ENCODE results near the gene OR9Q2.

OR9Q2 gene, protein sequence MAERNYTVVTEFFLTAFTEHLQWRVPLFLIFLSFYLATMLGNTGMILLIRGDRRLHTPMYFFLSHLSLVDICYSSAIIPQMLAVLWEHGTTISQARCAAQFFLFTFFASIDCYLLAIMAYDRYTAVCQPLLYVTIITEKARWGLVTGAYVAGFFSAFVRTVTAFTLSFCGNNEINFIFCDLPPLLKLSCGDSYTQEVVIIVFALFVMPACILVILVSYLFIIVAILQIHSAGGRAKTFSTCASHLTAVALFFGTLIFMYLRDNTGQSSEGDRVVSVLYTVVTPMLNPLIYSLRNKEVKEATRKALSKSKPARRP

DNA sequence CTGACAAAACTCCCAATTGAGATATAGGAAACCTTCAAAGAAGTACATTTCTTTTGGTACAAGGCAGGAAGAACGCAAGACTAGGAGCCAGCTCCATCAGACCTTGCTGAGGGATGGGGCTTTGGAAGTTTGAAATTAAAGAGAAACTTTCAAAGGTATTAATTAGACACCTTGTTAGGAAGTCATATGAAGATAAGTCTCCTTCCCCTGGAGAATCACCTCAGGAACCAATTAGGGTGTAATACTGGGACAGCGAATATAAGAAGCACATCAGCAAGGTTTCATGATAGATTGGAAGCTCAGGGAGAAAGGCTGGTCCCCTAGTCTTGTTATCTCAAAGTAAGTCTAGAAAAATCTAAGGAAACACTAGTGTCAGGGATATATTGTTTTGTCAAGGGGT is at the start of gene OR9Q2:
Gene OR9Q2, plus strand, starts transcription at position 301 of the 400 bp plus-strand sequence. CDS start 1,421 bp downstream, outside the sequence.
- no peaks in the 10 kb centered on the region for H3K9me3 ChIP-seq (ENCODE audit: control insufficient read depth, low read length)
- H3K36me3 ChIP-seq (ENCODE audit: control insufficient read depth, insufficient read depth, low read length) = no peaks in the 10 kb centered on the region
- H3K79me2 ChIP-seq = no peaks in the 10 kb centered on the region
- H3K4me2 ChIP-seq (ENCODE audit: low read length) = no peak within 1 kb of the TSS
- H3K9ac ChIP-seq = no peak within 1 kb of the TSS
- no peak within 1 kb of the TSS for H3K4me3 ChIP-seq (ENCODE audit: low read depth, low read length)
- H3K27me3 ChIP-seq (ENCODE audit: control insufficient read depth, insufficient read depth, low read length) = no peaks in the 10 kb centered on the region
- no peak within 1 kb of the TSS for H2AFZ ChIP-seq
- TF ChIP-seq, protein P1, sequence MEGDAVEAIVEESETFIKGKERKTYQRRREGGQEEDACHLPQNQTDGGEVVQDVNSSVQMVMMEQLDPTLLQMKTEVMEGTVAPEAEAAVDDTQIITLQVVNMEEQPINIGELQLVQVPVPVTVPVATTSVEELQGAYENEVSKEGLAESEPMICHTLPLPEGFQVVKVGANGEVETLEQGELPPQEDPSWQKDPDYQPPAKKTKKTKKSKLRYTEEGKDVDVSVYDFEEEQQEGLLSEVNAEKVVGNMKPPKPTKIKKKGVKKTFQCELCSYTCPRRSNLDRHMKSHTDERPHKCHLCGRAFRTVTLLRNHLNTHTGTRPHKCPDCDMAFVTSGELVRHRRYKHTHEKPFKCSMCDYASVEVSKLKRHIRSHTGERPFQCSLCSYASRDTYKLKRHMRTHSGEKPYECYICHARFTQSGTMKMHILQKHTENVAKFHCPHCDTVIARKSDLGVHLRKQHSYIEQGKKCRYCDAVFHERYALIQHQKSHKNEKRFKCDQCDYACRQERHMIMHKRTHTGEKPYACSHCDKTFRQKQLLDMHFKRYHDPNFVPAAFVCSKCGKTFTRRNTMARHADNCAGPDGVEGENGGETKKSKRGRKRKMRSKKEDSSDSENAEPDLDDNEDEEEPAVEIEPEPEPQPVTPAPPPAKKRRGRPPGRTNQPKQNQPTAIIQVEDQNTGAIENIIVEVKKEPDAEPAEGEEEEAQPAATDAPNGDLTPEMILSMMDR (IDR thresholded peaks at IDR 0.05) = no peak
- no peaks in the 10 kb centered on the region for H3K4me1 ChIP-seq
- H3K27ac ChIP-seq = no peak within 1 kb of the TSS

DNA sequence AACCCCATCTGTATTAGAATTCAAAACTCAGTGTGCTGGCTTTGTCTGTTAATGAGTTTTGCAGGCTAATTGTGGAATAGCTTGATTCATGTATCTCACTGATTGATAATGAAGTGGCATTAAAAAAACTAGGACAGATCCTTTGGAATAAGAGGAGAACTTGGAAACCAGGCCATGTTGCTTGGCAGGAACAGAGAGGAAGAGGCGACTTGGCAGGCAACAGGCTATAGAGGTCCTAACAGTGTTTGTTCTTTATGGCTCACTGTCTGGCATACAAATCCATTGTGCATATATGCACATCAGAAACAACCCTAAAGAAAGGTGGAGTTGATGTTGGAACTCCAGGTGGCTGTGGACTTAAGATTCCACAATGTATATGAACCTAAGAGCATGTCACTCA is 46.1 kb upstream of the OR9Q2 start:
- Histone ChIP-seq H3K4me3 (ENCODE audit: low read depth, low read length) (no peak overlapping the region), H3K4me1 (no peaks in the 10 kb centered on the region), H3K9me3 (ENCODE audit: control insufficient read depth, low read length) (no peaks in the 10 kb centered on the region), H3K36me3 (ENCODE audit: control insufficient read depth, insufficient read depth, low read length) (no peaks in the 10 kb centered on the region), H3K9ac (no peak overlapping the region), H2AFZ (no peak overlapping the region), H3K4me2 (ENCODE audit: low read length) (no peak overlapping the region), H3K27me3 (ENCODE audit: control insufficient read depth, insufficient read depth, low read length) (no peaks in the 10 kb centered on the region), H3K27ac (no peak overlapping the region), H3K79me2 (no peaks in the 10 kb centered on the region)
- TF ChIP-seq, protein P1 (IDR thresholded peaks at IDR 0.05) = no peak

DNA sequence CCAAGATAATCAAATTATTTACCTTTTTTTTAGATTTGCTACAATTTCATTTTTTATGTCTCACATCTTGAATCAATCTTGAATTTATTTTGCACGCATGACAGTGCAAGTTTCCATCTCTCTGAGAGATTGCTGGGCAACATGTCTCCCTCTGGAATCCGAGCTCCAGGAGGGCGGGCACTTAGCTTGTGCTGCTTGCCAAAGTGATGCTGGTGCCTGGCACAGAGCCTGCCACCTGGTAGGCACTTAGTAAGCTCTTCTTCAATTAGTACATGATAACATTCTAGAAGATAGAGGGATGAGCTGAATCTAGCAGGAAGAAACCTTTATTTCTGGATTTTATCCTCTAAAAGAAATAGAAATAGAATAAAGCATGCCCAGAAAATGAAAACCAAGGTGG is 36.1 kb upstream of the OR9Q2 start:
- Histone ChIP-seq H3K36me3 (ENCODE audit: control insufficient read depth, insufficient read depth, low read length) (no peaks in the 10 kb centered on the region), H2AFZ (no peak overlapping the region), H3K4me3 (ENCODE audit: low read depth, low read length) (no peak overlapping the region), H3K9ac (no peak overlapping the region), H3K27ac (no peak overlapping the region), H3K9me3 (ENCODE audit: control insufficient read depth, low read length) (no peaks in the 10 kb centered on the region), H3K79me2 (no peaks in the 10 kb centered on the region), H3K4me2 (ENCODE audit: low read length) (no peak overlapping the region), H3K27me3 (ENCODE audit: control insufficient read depth, insufficient read depth, low read length) (no peaks in the 10 kb centered on the region), H3K4me1 (no peaks in the 10 kb centered on the region)
- TF ChIP-seq, protein P1 (IDR thresholded peaks at IDR 0.05) = no peak

DNA sequence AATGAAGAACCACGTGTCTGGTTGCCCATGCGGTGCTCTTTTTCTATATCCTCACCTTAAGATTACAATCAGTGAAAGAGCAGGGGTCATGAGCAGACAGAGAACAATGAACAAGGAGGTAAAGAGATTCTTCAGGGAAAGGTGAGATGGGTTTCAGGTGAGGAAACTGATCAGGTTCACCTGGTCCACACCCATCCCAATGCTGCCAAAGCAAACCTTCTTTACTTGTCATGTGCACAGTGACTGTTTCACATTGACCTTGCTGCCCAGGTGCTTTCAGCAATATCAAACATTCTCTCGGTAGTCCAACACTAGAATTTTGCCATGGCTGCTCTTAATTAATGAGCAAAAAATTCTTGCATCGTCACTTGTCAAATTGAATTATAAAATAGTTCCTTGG is 24.5 kb upstream of the OR9Q2 start:
- Histone ChIP-seq H2AFZ (no peak overlapping the region), H3K27me3 (ENCODE audit: control insufficient read depth, insufficient read depth, low read length) (no peaks in the 10 kb centered on the region), H3K4me2 (ENCODE audit: low read length) (no peak overlapping the region), H3K9me3 (ENCODE audit: control insufficient read depth, low read length) (no peaks in the 10 kb centered on the region), H3K79me2 (no peaks in the 10 kb centered on the region), H3K27ac (no peak overlapping the region), H3K36me3 (ENCODE audit: control insufficient read depth, insufficient read depth, low read length) (no peaks in the 10 kb centered on the region), H3K4me1 (no peaks in the 10 kb centered on the region), H3K4me3 (ENCODE audit: low read depth, low read length) (no peak overlapping the region), H3K9ac (no peak overlapping the region)
- TF ChIP-seq, protein P1 (IDR thresholded peaks at IDR 0.05) = no peak

DNA sequence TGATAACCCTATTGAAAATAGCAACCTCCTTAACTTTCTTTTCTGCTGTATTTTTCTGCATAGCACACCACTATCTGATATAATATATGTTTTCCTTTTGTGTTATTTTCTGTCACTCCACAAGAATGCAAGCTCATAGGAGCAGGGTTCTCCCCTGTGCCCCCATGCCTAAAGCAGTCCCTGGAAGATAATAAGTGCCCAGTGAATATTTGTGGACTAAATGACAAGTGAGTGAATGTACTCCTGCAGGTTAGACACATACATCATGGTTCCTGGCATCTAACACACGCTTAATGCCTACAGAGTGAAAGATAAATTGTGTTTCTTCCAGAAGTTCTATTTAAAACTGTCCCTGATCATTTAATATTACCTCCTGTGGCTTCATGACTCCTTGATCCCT is 23.9 kb upstream of the OR9Q2 start:
- Histone ChIP-seq H3K36me3 (ENCODE audit: control insufficient read depth, insufficient read depth, low read length) (no peaks in the 10 kb centered on the region), H3K9me3 (ENCODE audit: control insufficient read depth, low read length) (no peaks in the 10 kb centered on the region), H3K27ac (no peak overlapping the region), H3K4me2 (ENCODE audit: low read length) (no peak overlapping the region), H3K4me3 (ENCODE audit: low read depth, low read length) (no peak overlapping the region), H3K9ac (no peak overlapping the region), H3K79me2 (no peaks in the 10 kb centered on the region), H2AFZ (no peak overlapping the region), H3K4me1 (no peaks in the 10 kb centered on the region), H3K27me3 (ENCODE audit: control insufficient read depth, insufficient read depth, low read length) (no peaks in the 10 kb centered on the region)
- TF ChIP-seq, protein P1 (IDR thresholded peaks at IDR 0.05) = no peak

All from parathyroid adenoma (tissue), 2 donors.